GM12801 (cell line): ENCODE data around the gene MMP7.

Experiments
- CTCF ChIP-seq: IDR thresholded peaks from one replicate; pipeline ENCODE4 v1.5.1; 2011; ENCODE audit warnings: control low read depth; ENCODE audit not compliant: insufficient read length; ENCODE audit errors: extremely low read depth

The MMP7 gene

GRCh38 chr11:102494216-102494615 is 36.3 kb downstream of the MMP7 start:
- no peak for TF ChIP-seq CTCF

DNA sequence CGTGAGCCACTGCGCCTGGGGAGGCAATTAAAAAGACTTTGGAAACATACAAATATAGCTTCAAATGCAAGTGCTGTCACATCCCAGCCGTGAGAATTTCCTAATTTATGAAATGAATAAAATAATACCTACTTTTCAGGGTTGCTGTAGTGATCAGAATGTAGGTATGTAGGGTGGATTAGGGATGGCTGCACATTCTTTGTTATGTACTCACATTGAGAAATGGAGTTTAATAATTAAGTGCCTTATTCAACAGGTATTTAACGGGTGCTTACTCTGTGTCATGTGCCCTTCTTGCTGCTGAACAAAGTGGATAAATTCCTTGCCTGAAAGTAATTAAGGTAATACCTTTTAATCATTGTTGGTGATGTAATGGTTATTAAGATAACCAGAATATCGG is 37.0 kb downstream of the MMP7 start:
- no peak for TF ChIP-seq CTCF

- TF ChIP-seq CTCF: no peak
Measured at GRCh38 chr11:102491969-102492368, 38.6 kb downstream of the MMP7 start.

GRCh38 chr11:102489186-102490145 is 41.1 kb downstream of the MMP7 start:
- TF ChIP-seq CTCF: no peak

DNA sequence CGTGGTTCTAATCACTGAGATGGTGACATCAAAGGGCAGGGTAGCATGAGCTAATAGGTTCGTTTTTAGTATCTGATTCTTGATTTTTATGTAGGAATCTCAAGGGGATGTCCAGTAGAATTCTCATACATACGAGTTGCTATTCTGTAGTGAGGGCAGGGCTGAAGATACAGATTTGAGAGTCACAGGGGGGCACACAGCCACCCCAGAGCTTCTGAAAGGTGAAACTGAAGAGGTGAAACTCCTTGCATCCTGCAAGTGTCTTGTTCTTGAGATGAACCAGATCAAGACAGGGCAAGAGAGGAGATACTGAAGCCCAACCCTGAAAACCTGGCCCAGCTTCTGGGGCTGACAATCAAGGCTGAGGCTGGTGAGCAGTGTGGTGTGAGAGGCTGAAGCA is 42.3 kb downstream of the MMP7 start:
- no peak for TF ChIP-seq CTCF

DNA sequence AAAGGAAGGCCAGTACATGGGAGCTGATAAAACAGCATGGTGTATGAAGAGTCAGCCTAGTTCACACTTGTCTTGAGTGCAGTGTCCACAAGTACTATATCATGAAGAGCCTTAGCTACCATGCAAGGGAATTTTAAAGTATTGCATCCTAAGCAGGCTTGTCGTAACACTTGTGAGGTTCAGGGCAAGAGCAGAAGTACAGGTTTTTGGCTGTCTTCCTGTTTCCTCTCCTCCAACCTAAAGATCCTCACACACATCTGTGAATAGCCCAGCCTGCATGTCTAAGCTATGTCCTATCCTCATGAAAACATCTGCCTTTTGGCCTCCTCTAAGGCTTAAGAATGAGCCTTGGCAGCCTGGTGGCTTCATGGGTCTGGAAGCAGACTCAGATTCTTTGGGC is 43.3 kb downstream of the MMP7 start:
- no peak for TF ChIP-seq CTCF

DNA sequence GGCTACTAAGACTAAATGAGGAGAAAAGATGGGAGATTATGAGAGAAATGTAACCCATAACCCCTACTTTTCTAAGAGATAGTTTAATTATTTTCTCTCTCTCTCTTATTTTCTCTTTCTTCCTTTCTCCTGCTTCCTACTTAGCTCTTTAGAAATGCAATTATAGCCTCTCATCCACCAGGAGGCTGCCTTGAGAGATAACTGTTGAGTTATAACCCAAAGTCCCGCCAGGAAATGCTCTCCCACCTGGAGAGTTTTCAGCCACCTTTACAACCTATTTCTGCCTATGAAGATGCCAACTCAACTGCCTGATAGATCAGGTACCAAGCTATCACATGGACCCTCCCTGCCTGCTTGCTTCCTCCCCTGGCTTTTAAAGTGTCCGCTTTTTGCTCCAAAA is 44.0 kb downstream of the MMP7 start:
- TF ChIP-seq CTCF: no peak
